PC-3 (cell line): ENCODE measurements around the gene SLC4A2. TPM values are rescaled to one million over a fixed set of nuclear protein-coding genes. Genes with fewer than 3 reads are reported as not detected.
A peak's percentile ranks its signal among the peaks of the same experiment; 100 is the strongest.

ENCODE experiments used
- ATAC-seq: fragments of 200-7000 bp; cut with Tn5 transposase; 2 replicates; pipeline ENCODE4 v1.9.1; 2020; ENCODE audit warnings: mild to moderate bottlenecking, moderate library complexity
- BruUV-seq: library from RNA; stranded (reverse); fragments of 400-500 nt; replicated peaks from 2 replicates; lab custom pipeline; 2021; lab: Mats Ljungman, UMichigan
- CTCF ChIA-PET: fragments of 300-600 bp; sonication (Branson Sonifier 250); formaldehyde crosslinking; loops from one replicate; lab custom pipeline; 2022; ENCODE audit warnings: antibody characterized with exemption; lab: Charles Lee
- POLR2A ChIA-PET: fragments of 300-600 bp; sonication (Branson Sonifier 250); formaldehyde crosslinking; loops from one replicate; lab custom pipeline; 2022; ENCODE audit warnings: antibody characterized with exemption; ENCODE audit not compliant: unreplicated experiment; lab: Charles Lee
- DNase-seq: peaks from one replicate; pipeline ENCODE4 v3.0.0-alpha.2; 2015
- H2AFZ ChIP-seq: fragments of 300-600 bp; sonication (generic); 2 replicates; pipeline ENCODE4 v1.6.0; 2016; ENCODE audit warnings: antibody characterized with exemption, low read length
- H3F3A ChIP-seq: fragments of 300-600 bp; sonication (generic); one replicate; pipeline ENCODE4 v1.6.0; 2017; ENCODE audit warnings: antibody characterized with exemption, low read length, control low read depth, mild to moderate bottlenecking; ENCODE audit not compliant: unreplicated experiment
- H3K27ac ChIP-seq: fragments of 300-600 bp; sonication (generic); 2 replicates; pipeline ENCODE4 v1.5.1; 2016; ENCODE audit warnings: mild to moderate bottlenecking, low read length
- H3K27me3 ChIP-seq: fragments of 300-600 bp; sonication (generic); 2 replicates; pipeline ENCODE4 v1.6.1; 2016; ENCODE audit warnings: low read length, mixed read lengths
- H3K36me3 ChIP-seq: fragments of 300-600 bp; sonication (generic); 2 replicates; pipeline ENCODE4 v1.6.1; 2016; ENCODE audit warnings: low read depth, mixed run types, low read length, mixed read lengths
- H3K4me1 ChIP-seq: fragments of 300-600 bp; sonication (generic); 2 replicates; pipeline ENCODE4 v1.5.1; 2016; ENCODE audit warnings: low read length; ENCODE audit not compliant: insufficient read depth
- H3K4me2 ChIP-seq: fragments of 300-600 bp; sonication (generic); 2 replicates; pipeline ENCODE4 v1.6.0; 2016; ENCODE audit warnings: low read length
- H3K4me3 ChIP-seq: fragments of 300-600 bp; sonication (generic); 2 replicates; pipeline ENCODE4 v1.5.1; 2016; ENCODE audit warnings: mild to moderate bottlenecking, low read length, mixed read lengths
- H3K79me2 ChIP-seq: fragments of 300-600 bp; sonication (generic); 2 replicates; pipeline ENCODE4 v1.6.1; 2017; ENCODE audit warnings: low read length, mixed read lengths
- H3K9ac ChIP-seq: fragments of 300-600 bp; sonication (generic); 2 replicates; pipeline ENCODE4 v1.6.0; 2016; ENCODE audit warnings: mild to moderate bottlenecking, low read length
- H3K9me2 ChIP-seq: fragments of 300-600 bp; sonication (generic); replicated peaks from 2 replicates; pipeline ENCODE4 v1.6.1; 2016; ENCODE audit warnings: mixed run types, low read length, mixed read lengths
- H3K9me3 ChIP-seq: fragments of 300-600 bp; sonication (generic); 2 replicates; pipeline ENCODE4 v1.6.1; 2016; ENCODE audit warnings: low read length, mixed read lengths
- H4K20me1 ChIP-seq: fragments of 300-600 bp; sonication (generic); 2 replicates; pipeline ENCODE4 v1.6.1; 2016; ENCODE audit warnings: low read length, mixed read lengths
- EZH2 ChIP-seq: fragments of 300-600 bp; sonication (generic); IDR thresholded peaks from one replicate; pipeline ENCODE4 v1.6.1; 2017; ENCODE audit warnings: antibody characterized with exemption, mild to moderate bottlenecking, low read length; ENCODE audit not compliant: unreplicated experiment
- EZH2phosphoT487 ChIP-seq: fragments of 300-600 bp; sonication (generic); IDR thresholded peaks from 2 replicates; pipeline ENCODE4 v1.6.1; 2018; ENCODE audit warnings: mild to moderate bottlenecking, antibody characterized with exemption, low read length, borderline replicate concordance
- intact Hi-C: fragments of 100-400 bp; cut with micrococcal nuclease; formaldehyde crosslinking; loops from 2 replicates; pipeline ENCODE4 v1.9.0; 2023
- total RNA-seq: library from RNA; depleted of rRNA; stranded (reverse); fragments of >200 nt; gene quantifications from 2 replicates; pipeline ENCODE4 v1.2.3, GENCODE V29; 2014
- TF ChIP-seq, protein P1 (sequence below): fragments of 300-600 bp; sonication (generic); conservative IDR thresholded peaks from 2 replicates; pipeline ENCODE4 v1.5.1; 2017; ENCODE audit warnings: antibody characterized with exemption, low read depth, mild to moderate bottlenecking, low read length

SLC4A2 gene
- total RNA-seq, 1 experiment from 2014 or later: 284 TPM

DNA sequence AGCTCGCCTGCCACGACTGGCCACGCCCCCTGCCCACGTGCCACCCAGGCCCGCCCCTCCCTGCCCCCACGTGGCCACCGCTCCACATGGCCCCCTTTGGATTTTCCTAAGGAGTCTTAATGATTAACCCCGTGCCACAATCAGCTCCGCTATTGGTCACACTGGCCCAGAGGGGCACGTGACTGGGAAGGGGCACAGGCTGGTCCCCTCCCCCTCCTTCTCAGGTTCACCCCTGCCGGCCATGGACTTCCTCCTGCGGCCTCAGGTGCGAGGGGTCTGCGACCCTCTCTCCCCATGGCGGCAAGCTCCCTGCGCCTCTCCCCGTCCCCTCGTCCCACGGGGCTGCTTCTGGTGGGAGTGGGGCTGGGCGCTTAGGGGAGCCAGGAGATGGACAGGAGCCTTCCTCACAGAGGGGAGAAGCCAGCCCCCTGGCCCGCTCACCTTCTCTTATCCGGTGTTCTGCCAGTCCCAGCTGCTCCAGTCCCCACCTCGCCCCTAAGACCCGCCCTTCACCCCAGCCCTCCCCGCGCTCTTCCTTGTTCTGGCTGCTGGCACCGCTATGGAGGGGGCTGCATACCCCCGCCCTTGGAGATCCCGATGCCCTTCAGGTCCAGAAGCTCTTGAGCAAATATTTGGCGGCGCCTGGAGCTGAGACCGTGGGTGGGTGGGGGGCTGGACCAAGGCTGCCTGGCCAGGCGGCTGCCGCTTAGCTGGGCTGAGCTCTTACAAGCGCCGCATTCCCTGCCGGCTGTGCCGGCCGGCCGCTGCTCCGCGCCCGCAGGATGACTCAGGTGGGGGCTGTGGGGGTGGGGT is 3.2 kb downstream of the SLC4A2 start:
- Histone ChIP-seq H4K20me1 (no peaks in the 10 kb centered on the region), H3F3A (no peaks in the 10 kb centered on the region), H3K27ac (peak overlapping the region; percentile 97), H3K79me2 (peaks cover 39% of the 10 kb centered on the region), H3K27me3 (no peaks in the 10 kb centered on the region), H3K9me2 (no peaks in the 10 kb centered on the region), H3K9ac (peak overlapping the region; percentile 89), H3K4me3 (peak overlapping the region; percentile 86), H3K9me3 (no peaks in the 10 kb centered on the region), H3K4me2 (peak overlapping the region; percentile 99), H3K36me3 (peaks cover 21% of the 10 kb centered on the region), H3K4me1 (peaks cover 40% of the 10 kb centered on the region), H2AFZ (peak overlapping the region; percentile 73)
- ChIA-PET CTCF (interaction anchor here (0.8 to 1.3 kb wide), 4 partner anchors 44 to 51 kb away, joined by 4 to 10 read pairs (median 5); no protein-coding TSS in a partner anchor), POLR2A (interaction anchor here (0.6 to 1.2 kb wide), 6 partner anchors 14 to 457 kb away, joined by 4 to 23 read pairs (median 6); partner anchors contain the start of genes ASIC3, FASTK, RHEB and TMUB1)
- ATAC-seq (peak; percentile 33), DNase-seq (peak; percentile 67)
- intact Hi-C loops: loop anchor here (1.0 kb wide), 1 partner anchor 18 kb away; the partner anchor contains the start of gene FASTK
- no TSS peak for BruUV-seq
- TF ChIP-seq, protein P1, sequence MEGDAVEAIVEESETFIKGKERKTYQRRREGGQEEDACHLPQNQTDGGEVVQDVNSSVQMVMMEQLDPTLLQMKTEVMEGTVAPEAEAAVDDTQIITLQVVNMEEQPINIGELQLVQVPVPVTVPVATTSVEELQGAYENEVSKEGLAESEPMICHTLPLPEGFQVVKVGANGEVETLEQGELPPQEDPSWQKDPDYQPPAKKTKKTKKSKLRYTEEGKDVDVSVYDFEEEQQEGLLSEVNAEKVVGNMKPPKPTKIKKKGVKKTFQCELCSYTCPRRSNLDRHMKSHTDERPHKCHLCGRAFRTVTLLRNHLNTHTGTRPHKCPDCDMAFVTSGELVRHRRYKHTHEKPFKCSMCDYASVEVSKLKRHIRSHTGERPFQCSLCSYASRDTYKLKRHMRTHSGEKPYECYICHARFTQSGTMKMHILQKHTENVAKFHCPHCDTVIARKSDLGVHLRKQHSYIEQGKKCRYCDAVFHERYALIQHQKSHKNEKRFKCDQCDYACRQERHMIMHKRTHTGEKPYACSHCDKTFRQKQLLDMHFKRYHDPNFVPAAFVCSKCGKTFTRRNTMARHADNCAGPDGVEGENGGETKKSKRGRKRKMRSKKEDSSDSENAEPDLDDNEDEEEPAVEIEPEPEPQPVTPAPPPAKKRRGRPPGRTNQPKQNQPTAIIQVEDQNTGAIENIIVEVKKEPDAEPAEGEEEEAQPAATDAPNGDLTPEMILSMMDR: no peak
- TF ChIP-seq EZH2: no peak
- no peak for TF ChIP-seq EZH2phosphoT487

DNA sequence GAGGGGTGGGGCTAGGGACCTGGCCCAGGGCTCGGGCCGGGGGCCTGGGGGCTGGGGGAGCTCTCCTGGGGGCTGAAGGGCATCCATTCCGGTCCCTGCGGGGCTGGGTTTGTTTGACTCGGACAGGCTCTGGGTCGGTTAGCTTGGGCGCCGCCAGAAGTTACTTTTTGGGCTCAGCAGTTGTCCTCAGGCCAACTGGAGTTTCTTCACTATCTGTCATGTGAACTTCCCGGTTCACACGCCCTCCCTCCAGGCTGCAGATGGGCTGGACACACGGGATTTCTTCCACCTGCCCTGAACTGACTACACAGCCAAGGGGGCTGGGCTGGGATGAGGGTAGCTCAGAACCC is 3.8 kb downstream of the SLC4A2 start:
- ChIA-PET CTCF (interaction anchor here (0.6 to 1.3 kb wide), 5 partner anchors 35 to 50 kb away, joined by 4 to 10 read pairs (median 5); partner anchors contain the start of gene ABCB8), POLR2A (interaction anchor here (0.6 to 1.2 kb wide), 4 partner anchors 17 to 170 kb away, joined by 4 to 23 read pairs (median 10); partner anchors contain the start of genes FASTK and TMUB1)
- peaks cover 40% of the 10 kb centered on the region for H3K4me1 ChIP-seq
- intact Hi-C loops: loop anchor here (1.0 kb wide), 1 partner anchor 17 kb away; the partner anchor contains the start of gene FASTK
- DNase-seq: peak; percentile 52
- BruUV-seq: no TSS peak
- no peaks in the 10 kb centered on the region for H3K9me2 ChIP-seq
- H3F3A ChIP-seq: no peaks in the 10 kb centered on the region
- peak; percentile 4 for ATAC-seq
- H3K36me3 ChIP-seq: peaks cover 27% of the 10 kb centered on the region
- H3K27me3 ChIP-seq: no peaks in the 10 kb centered on the region
- peak overlapping the region; percentile 70 for H3K4me2 ChIP-seq
- no peaks in the 10 kb centered on the region for H3K9me3 ChIP-seq
- H3K9ac ChIP-seq: no peak overlapping the region; the same call in 1 of the 2 replicates
- peaks cover 39% of the 10 kb centered on the region for H3K79me2 ChIP-seq
- TF ChIP-seq, protein P1: no peak
- TF ChIP-seq EZH2 (no peak), EZH2phosphoT487 (no peak)
- no peaks in the 10 kb centered on the region for H4K20me1 ChIP-seq
- peak overlapping the region; percentile 97 for H3K27ac ChIP-seq
- H2AFZ ChIP-seq: no peak overlapping the region
- H3K4me3 ChIP-seq: peak overlapping the region; percentile 46; the same call in 1 of the 2 replicates
